ENCODE data around the gene LPCAT2.

DNA sequence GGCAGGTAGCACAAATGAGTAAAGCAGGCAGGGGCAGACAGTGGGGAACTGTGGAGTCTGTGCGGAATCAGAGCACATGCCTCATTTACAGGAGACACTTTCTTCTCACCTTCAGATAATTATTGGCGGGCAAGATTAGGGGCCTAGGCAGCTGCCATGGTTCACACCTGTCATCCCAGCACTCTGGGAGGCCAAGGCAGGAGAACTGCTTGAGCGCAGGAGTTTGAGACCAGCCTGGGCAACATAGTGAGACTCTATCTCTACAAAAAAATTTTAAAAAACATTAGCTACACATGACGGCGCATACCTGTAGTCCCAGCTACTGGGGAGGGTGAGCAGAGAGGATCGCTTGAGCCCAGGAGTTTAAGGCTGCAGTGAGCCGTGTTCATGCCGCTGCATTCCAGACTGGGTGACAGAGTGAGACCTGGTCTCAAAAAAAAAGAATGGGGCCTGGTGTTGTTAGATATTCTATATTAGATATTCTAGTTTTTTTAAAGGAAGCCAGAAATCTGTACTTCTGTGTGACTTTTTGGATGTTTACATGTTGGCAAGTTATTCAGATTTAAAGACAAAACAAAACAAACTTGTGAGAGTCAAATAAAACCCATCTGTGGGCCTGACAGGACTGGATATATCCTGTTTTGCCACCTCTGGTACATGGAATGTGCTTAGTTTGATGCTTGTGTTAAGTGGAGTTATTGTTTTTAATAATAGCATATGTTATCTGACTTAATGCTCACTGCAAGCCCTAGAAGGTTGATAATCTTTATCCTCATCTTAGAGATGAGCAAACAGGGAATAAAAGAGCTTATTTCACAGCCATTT lies 4.9 kb upstream of the LPCAT2 start:
- TF ChIP-seq CTCF (IDR thresholded peaks at IDR 0.05; ENCODE audit: insufficient read depth, low read depth, low read length) (no peak), EZH2 (IDR thresholded peaks at IDR 0.05; ENCODE audit: insufficient read depth, low read length) (no peak)
